T-helper 22 cell (primary cell): ENCODE measurements around the gene FBXO2.
"Not testable (repeated sequence)": the region's sequence is repeated elsewhere in the genome, so short reads cannot be mapped to it uniquely, and the experiment has no call there.

Source experiments
- DNase-seq: peaks from one replicate; pipeline ENCODE4 v3.0.0-alpha.2; 2020; ENCODE audit warnings: low read depth

Gene FBXO2

DNA sequence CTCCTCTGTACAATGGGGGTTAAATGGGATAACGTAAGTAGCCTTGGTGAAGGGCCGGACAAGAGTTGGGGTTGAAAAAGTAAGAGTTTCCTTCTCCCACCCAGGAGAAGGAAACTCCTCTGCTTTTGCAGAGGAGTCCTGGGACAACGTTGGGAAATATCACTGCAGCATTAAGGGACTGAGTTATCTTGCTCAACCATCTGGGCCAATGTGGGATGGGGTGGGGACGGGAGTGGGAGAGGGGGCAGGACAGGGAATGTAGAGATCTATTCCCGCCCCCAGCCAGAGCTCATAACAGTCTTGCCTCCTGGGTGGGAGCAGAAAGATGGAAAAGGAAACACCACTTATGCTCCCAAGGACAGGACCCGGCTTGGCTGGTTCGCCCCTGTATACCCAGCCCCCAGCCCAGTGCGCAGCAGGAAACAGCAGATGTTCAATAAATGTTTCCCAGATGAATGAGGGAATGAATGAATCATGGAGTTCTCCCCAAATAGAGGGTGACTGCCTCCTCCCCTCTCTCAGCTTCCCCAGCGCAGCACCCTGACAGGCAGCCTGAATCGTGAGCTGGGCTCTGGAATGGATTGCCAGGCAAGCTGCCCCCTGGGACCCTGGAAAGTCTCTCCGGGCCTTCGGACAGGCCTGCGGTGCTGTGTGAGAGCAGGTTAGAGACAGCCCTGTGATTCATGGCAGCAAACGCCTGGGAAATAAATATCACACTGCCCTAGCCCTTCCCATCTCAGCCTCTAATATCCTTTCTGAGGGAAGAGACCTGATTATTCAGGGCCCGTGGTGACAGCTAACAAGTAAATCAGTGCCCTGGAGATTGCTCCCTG, 24.8 kb downstream of the FBXO2 start:
- DNase-seq = no peak

DNA sequence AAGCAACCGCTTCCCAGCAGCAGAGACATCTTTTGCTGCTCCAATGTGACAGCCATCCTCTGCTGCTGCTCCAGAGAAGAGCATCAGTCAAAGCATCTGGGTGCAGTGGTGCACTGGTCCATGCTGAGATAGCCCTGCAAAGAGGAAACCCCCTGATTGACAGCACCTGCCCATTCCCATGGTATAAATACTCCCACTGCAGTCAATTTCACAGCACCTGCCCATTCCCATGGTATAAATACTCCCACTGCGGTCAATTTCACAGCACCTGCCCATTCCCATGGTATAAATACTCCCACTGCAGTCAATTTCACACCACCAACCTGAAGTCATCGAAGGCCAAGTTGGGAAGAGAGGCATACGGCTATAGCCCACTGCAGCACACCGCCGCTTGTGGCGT, 25.5 kb downstream of the FBXO2 start:
- no peak for DNase-seq

DNA sequence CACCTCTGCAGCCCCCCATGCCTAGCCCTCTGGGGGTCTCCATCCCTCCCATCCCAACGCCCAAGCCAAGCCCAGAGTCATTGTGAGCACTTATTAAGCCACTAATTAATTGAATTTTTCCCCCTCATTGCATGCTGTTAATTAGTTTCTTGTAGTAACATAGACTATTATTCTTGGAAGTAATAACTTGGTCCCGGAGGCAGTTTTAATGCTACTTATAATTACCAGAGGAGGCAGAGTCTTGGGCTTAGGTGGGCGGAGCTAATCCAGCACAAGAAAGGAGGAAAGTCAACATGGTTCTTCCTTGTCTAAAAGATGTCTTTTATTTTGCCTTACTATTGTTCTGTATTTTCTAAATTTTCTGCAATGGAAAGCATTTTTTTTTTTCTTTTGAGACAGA, 27.7 kb downstream of the FBXO2 start:
- DNase-seq = no peak

DNA sequence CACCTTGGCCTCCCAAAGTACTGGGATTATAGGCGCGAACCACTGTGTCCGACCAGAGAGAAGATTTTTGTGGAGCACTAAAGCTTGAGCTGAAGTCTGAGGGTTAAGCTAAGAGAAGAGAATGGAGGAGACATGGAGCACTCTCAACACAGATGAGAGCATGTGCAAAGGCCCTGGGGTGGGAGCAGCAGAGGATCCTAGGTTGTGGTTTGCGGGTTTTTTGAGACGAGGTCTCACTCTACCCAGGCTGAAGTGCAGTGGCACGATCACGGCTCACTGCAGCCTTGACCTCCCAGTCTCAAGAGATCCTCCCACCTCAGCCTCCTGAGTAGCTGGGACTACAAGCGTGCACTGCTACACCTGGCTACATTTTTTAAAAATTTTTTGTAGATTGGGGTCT, 30.5 kb downstream of the FBXO2 start:
- no peak for DNase-seq

DNA sequence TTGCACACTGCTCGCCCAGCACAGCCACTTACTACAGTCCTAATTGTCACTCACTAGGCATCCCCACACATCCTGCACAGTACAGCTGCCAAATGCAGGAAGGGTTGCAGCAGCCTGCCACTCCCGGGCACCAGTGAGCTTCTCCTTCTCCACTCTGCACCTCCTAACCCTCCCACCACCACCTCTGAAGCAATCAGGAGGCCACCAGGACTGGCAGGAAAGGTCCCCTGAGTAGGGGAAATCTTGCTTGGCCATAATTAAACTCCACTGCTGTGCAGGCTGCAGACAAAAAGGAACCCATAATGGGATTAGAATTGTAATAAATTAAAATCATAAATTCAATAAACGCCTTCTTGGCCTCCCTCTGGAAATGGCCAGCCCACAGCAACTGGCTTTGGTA, 31.8 kb downstream of the FBXO2 start:
- no peak for DNase-seq

DNA sequence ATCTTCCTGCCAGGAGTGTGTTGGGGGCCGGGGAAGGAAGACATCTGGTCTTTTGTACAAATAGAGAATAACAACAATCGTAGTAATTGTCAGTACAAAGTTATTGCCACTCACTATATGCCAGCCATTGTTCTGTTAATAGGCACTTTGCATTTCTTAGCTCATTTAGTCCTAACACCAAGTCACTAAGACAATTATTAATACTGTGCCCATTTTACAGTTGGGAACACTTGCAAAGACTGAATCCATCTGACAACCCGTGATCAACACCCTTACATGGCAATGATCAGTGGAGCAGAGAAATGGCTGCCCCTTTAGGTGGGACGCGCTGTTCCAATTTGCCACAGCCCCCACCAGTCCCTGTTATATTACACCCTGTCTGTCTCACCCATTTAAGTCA, 33.3 kb downstream of the FBXO2 start:
- no peak for DNase-seq

DNA sequence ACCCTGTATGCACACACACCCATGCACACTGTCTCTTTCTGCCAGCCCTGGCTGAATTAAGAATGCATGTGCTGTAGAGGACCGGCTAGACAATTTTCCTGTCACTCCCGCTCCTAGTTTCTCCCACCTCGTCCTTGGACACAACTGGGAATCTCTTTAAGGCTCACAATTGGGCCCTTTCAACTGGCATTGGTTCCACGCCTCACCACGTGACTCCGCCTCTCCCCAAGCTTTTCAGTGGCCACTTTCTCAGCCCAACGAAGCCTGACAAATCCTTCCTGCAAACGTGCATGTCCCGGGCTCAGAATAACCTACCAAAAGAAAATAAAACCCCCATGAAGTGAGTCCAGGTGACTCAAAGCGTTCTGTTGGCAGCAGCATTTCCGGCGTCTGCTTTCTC, 33.8 kb downstream of the FBXO2 start:
- no peak for DNase-seq

DNA sequence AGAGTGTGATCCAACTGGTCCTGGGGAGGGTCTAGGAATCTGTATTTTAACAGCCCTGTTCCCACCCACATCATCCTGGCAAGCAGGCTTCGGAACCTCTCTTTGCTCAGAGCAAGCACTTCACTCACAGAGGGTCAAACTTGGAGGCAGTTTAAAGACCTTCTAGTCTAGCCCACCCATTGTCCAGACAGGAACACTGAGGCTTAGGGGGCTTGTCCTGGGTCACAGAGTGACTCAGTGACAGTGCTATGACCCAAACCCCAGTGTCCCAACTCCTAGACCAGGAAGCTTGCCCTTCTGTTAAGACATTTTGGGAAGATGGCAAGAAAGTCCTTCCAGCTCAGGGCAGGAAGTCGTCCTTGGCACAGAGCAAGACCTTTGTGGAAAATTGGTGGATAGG, 36.5 kb downstream of the FBXO2 start:
- DNase-seq = no peak

DNA sequence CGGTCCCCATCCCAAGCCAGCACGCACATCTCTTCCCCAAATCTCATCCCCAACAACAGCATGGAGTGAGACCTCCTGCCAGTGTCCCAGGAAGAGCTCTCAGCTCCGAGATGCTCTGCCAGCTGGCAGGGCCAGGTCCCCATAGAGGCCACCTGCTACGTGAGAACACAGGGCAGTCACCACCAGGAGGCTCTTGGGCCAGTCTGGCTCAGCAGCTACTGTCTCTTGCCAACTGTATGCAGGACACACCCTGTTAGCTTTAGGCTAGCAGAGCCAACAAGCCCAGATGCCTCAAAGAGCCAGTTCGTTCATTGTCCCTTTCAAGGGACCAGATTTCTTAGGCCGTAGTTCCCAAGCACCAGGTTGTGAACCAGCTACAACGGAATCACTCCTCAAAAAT, 36.9 kb downstream of the FBXO2 start:
- no peak for DNase-seq

DNA sequence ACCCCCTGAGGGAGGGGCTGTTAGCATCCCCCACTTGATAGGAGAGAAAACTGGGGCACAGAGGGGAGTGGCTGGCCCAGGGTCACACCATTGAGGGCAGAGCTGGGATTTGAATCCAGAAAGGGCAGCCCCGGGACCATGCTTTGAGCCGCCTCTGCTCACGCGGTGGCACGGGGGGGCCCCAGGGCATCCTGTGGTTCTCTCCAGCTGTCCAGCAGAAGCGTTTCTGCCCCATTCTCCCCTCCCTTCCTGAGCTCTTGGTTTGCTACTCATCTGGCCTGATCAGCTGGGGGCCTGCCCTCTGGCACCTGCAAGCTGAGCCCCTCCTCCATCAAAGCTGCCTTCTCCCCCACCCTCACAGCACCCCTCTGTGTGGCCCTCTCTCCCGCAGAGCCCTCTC, 37.5 kb downstream of the FBXO2 start:
- DNase-seq = no peak

DNA sequence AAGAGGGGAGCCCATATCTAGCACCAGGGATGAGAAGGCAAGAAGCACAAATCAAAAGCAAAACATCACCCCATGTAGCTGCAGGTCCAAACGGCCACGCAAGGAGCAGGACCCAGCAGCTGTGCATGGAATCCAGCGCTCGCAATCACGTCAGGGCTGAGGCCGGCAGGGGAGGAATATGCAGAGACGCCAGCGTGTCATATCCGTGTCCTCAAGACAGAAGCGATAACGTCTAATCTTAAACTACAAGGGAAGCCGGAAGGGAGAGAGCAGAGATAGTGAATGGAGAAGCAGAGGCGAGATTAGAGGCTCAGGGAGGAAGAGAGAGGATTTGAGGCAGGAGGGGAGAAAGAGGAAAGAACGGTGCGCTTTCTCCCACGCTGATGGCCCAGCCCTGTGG, 39.1 kb downstream of the FBXO2 start:
- DNase-seq = no peak

DNA sequence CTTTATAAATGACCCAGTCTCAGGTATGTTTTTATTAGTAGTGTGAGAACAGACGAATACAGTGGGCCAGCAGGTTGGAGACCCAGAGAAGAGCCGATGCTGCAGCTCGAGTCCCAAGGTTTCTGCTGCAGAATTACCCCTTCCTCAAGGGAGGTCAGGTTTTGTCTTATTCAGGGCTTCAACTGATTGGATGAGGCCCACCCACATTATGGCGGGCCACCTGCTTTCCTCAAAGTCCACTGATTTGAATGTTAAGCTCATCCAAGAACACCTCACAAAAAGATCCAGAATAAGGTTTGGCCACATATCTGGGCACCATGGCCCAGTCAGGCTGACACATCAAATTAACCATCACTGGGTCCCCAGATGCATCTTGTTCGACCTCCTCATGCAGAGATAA, 40.9 kb downstream of the FBXO2 start:
- DNase-seq = no peak

DNA sequence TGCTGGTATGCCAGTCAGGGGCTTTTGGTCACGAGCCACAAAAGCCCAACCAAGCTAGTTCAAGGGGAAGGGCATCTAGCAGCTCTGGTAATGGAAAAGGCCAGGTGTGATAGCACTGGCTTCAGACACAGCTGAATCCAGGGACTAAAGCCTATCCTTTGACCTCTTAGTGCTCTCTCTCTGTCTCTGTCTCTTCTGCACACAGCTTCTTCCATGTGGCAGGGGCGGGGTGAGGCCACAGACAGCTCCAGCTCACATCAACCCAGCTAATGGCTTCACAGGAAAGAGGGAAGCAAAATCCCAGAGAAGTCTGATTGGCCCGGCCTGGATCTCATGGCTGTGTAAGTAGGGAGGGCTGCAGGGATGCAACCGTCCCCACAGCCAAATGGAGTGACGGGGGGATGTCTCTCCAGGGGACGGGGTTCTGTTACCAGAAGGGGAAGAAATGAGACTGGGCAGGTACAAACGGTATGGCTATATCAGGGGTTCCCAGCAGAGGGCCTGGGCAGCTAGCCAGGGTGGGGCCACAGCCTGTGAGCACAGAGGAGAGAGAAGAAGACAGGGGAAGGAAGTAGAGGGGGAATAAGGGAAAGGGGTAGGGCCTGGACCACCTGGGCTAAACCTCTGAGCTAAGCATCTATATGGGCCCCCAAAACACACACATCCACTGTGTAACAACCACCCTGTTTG, 42.4 kb downstream of the FBXO2 start:
- no peak for DNase-seq

DNA sequence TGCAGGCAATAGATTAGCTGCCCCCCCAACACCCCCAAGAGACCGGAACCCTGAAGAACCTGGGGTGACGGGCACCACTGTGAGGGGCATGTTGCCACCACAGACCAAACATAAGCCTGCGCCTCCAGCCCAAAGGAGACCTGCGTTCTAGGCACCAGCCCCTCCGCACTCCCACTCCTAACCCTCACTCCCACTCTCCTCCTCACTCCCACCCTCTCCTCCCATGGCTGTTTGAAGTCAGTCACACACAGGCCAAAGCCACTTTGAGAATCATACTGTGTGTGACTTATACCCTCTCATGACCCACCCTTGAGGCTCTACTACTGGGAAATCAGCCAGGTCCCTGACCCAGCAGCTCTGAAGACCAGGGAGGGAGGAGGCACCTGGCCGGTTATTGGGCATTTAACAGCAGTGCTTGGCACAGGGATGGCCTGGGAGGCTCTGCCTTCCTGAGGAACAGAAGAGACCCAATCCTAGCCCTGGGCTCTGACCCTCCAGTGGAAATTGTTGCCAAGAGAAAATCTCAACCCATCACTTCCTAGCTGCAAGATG, 43.5 kb downstream of the FBXO2 start:
- DNase-seq = no peak

DNA sequence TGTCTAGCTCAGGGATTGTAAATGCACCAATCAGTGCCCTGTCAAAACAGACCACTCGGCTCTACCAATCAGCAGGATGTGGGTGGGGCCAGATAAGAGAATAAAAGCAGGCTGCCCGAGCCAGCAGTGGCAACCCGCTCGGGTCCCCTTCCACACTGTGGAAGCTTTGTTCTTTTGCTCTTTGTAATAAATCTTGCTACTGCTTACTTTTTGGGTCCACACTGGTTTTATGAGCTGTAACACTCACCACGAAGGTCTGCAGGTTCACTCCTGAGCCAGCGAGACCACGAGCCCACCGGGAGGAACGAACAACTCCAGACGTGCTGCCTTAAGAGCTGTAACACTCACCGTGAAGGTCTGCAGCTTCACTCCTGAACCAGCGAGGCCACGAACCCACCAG, 44.9 kb downstream of the FBXO2 start:
- not testable (repeated sequence) for DNase-seq

DNA sequence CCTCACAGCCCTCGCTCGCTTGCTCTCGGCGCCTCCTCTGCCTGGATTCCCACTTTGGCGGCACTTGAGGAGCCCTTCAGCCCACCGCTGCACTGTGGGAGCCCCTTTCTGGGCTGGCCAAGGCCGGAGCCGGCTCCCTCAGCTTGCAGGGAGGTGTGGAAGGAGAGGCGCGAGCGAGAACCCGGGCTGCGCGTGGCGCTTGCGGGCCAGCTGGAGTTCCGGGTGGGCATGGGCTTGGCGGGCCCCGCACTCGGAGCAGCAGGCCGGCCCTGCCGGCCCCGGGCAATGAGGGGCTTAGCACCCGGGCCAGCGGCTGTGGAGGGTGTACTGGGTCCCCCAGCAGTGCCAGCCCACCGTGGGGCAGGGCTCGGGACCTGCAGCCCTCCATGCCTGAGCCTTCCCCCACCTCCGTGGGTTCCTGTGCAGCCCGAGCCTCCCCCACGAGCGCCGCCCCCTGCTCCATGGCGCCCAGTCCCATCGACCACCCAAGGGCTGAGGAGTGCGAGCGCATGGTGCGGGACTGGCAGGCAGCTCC, 45.6 kb downstream of the FBXO2 start:
- DNase-seq = not testable (repeated sequence)

DNA sequence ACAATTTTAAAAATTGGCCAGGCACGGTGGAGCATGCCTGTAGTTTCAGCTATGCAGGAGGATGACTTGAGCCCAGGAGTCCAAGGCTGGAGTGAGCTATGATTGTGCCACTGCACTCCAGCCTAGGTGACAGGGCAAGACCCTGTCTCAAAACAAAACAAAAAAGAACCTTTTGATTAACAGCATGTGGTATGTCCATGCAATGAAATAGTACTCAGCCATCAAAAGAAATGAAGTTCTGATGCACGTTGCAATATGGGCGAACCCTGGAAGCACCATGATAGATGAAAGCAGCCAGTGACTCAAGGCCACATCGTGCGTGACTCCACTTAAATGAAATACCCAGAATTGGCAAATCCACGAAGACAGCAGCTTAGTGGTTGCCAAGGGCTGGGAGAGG, 47.5 kb downstream of the FBXO2 start:
- DNase-seq = no peak

DNA sequence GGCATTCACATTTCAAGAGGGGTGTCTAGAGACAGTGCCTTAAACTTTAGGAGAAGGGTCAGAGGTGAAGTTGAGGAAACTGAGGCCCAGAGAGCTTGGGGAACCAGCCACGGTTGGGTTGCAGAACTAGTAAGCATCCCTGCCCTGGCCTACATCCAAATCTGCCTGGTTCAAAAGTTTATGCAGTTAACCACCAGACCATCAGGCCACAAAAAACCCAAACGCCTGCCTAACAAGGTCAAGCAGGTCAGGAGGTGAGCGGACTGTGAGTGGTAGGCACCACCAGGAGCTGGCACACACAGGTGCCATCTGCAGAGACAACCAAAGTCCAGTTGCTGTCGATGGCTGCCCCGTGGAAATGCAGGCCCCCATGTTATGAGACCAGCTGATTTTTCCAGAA, 51.2 kb downstream of the FBXO2 start:
- DNase-seq = no peak

DNA sequence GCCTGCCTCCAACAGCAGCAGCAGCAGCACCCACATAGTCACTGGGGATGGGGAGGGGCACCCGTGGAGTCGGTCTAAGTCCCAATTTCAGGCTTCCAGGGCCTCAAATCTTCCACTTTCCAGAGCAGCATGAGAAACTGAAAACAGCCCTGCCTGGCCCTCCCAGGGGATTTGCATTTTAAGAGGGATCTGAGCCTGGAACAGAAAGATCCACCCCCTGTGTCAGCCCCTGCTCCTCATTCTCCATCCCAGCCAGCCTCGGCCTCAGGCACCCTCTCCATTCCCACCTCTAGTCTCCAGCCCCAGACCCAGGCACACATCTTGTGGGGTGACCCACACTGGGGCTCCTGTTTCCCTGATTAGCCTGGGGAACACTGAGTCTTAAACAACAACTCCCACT, 51.8 kb downstream of the FBXO2 start:
- DNase-seq = no peak

DNA sequence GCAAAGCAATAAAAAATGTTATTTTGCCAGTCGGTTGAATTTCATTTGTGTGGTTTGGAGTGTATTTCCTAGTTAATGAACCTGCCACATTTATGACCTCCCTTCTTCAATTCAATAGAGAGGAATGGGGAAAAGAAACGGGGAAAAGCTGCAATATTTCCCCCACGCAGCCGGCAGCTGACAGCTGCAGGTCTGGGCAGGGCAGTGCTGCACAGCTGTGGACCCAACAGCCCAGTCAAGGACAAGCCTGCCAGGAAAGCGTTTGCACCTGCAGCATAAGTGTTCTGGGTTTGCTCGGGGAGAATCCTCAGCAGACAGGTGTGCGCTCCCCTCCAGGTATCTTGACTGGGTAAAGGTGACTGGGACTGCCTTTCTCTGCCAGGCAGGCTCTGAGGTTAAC, 53.4 kb downstream of the FBXO2 start:
- DNase-seq = no peak

DNA sequence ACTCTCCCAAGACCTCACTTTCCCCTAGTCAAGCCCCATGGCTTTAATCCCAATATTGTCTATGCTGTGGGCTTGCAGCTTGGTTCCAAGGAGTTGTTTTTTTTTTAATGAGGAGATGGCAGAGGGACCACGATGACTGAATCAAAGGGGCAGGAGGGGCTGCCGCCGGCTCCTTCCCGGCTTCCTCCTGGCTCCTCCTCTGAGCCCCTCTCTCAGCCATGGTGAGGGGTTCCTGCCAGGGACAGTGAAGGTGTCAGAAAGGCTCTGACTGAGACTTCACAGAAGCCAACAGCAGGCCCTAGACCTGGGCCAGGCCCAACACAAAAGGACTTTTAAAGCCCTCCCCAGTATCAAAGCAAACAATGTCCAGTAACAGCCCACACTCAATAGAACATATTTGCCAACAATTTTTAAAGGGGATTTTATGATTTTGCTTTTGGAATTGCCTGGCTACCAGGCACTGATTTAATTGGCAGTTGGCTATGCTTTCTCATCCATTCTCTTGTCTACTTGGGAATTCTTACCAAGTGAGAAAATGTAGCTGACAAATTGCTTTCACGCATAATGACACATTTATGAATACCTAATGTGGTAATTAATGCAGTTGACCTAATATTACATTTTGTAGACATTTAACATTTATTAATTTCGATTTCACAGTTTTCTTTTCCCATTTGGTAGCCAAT, 54.2 kb downstream of the FBXO2 start:
- no peak for DNase-seq

DNA sequence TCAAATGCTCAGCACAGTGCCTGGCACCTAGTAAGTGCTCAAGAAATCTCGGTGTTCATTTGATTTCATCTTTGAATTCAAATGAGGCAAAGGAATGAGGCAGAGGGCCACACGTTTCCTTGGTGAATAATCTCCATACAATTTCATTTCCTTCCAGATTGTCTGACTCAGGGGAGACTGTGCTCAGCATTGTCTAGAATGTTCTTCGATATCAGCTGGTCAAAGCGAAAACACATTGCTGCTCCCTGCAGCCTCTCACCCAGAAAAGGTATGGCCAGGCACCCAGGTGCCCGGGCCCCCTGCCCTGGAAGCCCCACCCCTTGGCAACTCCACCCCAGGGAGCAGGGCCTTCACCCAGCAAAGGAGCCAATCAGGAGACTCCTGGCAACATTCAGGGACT, 55.8 kb downstream of the FBXO2 start:
- no peak for DNase-seq
